CD4-positive, CD25-positive, alpha-beta regulatory T cell (primary cell): ENCODE results near the gene MED15. TPM values are rescaled to one million over a fixed set of nuclear protein-coding genes. Genes with fewer than 3 reads are reported as not detected.
"Not testable (repeated sequence)": the region's sequence is repeated elsewhere in the genome, so short reads cannot be mapped to it uniquely, and the experiment has no call there.

Experiments used
- ATAC-seq, 2 donors: fragments of 150-1000 bp; cut with Tn5 transposase; one replicate each; pipeline ENCODE4 v1.10.0; 2021; ENCODE audit warnings: low read depth in 2 of 2, moderate number of reproducible peaks in 2 of 2, moderate library complexity in 1 of 2
- DNase-seq, 3 donors: peaks; one replicate each; pipeline versions ENCODE4 v3.0.0 to v3.0.0-alpha.2; 2012 to 2022; ENCODE audit warnings: mixed read lengths in 1 of 3
- H3K27ac ChIP-seq: one replicate; pipeline ENCODE4 v1.7.0; 2013; ENCODE audit warnings: mild to moderate bottlenecking, low read length; ENCODE audit not compliant: insufficient read depth, poor library complexity, severe bottlenecking
- H3K27me3 ChIP-seq: one replicate; pipeline ENCODE4 v1.7.0; 2013; ENCODE audit warnings: low read length; ENCODE audit not compliant: control insufficient read depth, insufficient read depth
- H3K36me3 ChIP-seq: one replicate; pipeline ENCODE4 v1.7.0; 2013; ENCODE audit warnings: mild to moderate bottlenecking, low read length, moderate library complexity; ENCODE audit not compliant: control insufficient read depth, insufficient read depth
- H3K4me1 ChIP-seq: 2 replicates; pipeline ENCODE4 v1.7.0; 2013; ENCODE audit warnings: mild to moderate bottlenecking, low read length; ENCODE audit not compliant: insufficient read depth, control insufficient read depth, poor library complexity, severe bottlenecking
- H3K4me3 ChIP-seq: one replicate; pipeline ENCODE4 v1.7.0; 2013; ENCODE audit warnings: low read depth, mild to moderate bottlenecking, low read length, moderate library complexity
- H3K9me3 ChIP-seq, 2 experiments: 1 replicate in 1 of 2; 2 replicates in 1 of 2; pipeline ENCODE4 v1.7.0; 2013; ENCODE audit warnings: low read length in 2 of 2, mild to moderate bottlenecking in 1 of 2, moderate library complexity in 1 of 2; ENCODE audit not compliant: control insufficient read depth in 2 of 2
- H3K27ac Mint-ChIP-seq, 3 donors: one replicate each; pipeline ENCODE4 v1.8.0; 2020 to 2022; ENCODE audit warnings: mild to moderate bottlenecking in 3 of 3, mixed read lengths in 3 of 3, moderate library complexity in 2 of 3
- H3K27me3 Mint-ChIP-seq: one replicate; pipeline ENCODE4 v1.8.0; 2022; ENCODE audit warnings: mild to moderate bottlenecking, mixed read lengths
- H3K36me3 Mint-ChIP-seq: one replicate; pipeline ENCODE4 v1.8.0; 2020; ENCODE audit warnings: mixed read lengths
- H3K4me1 Mint-ChIP-seq, 4 donors: one replicate each; pipeline ENCODE4 v1.8.0; 2020 to 2022; ENCODE audit warnings: mixed read lengths in 4 of 4, mild to moderate bottlenecking in 1 of 4
- H3K4me3 Mint-ChIP-seq, 4 donors: one replicate each; pipeline ENCODE4 v1.8.0; 2020 to 2022; ENCODE audit warnings: mild to moderate bottlenecking in 4 of 4, mixed read lengths in 4 of 4, moderate library complexity in 3 of 4
- H3K9me3 Mint-ChIP-seq, 7 donors: one replicate each; pipeline ENCODE4 v1.8.0; 2020 to 2022; ENCODE audit warnings: mixed read lengths in 7 of 7, mild to moderate bottlenecking in 3 of 7, moderate library complexity in 2 of 7
- polyA plus RNA-seq, 4 donors: library from polyadenylated mRNA; unstranded; fragments of 300-500 nt; fragmentation: Illumina TruSeq; gene quantifications; one replicate each; pipeline ENCODE4 v1.2.3, GENCODE V29; 2021
- total RNA-seq: library from RNA; stranded (reverse); gene quantifications from one replicate; pipeline ENCODE4 v1.2.3, GENCODE V29; 2022

MED15 gene
- total and polyA plus RNA-seq, 5 donors from 2014 or later = 35.1 to 397 (median 41.6) TPM

DNA sequence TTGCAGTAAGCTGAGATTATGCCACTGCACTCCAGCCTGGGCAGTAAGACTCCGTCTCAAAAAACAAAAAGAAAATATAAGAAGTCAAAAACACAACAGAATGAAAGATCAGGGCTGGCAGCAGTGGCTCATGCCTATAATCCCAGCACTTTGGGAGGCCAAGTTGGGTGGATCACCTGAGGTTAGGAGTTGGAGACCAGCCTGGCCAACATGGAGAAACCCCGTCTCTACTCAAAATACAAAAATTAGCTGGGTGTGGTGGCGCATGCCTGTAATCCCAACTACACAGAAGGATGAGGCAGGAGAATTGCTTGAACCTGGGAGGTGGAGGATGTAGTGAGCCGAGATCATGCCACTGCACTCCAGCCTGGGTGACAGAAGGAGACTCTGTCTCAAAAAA lies 87.1 kb downstream of the MED15 start:
- H3K4me1 Mint-ChIP-seq, H3K36me3 ChIP-seq, DNase-seq, H3K9me3 ChIP-seq, H3K27ac Mint-ChIP-seq, H3K4me1 ChIP-seq, H3K27me3 ChIP-seq, H3K27ac ChIP-seq, H3K4me3 Mint-ChIP-seq, ATAC-seq, H3K36me3 Mint-ChIP-seq, H3K9me3 Mint-ChIP-seq, H3K4me3 ChIP-seq, H3K27me3 Mint-ChIP-seq: not testable (repeated sequence)

DNA sequence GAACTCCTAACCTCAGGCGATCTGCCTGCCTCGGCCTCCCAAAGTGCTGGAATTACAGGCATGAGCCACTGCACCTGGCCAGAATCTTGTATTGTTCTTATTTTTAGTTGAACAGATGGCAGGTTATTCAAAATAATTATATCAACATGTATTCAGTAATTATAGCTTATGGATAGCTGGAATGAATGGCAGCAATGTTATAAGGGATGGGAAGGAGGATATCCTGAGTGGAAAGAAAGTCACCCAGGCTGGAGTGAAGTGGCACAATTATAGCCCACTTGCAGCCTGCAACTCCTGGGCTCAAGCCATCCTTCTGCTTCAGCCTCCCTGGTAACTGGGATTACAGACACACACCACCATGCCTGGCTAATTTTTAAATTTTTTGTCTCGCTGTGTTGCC lies 88.1 kb downstream of the MED15 start:
- H3K4me1 ChIP-seq = no peaks in the 10 kb centered on the region
- no peak overlapping the region for H3K27ac ChIP-seq
- H3K4me3 Mint-ChIP-seq = no peak overlapping the region
- peaks cover 0 to 11% (median 2%) of the 10 kb centered on the region in 4 donors for H3K4me1 Mint-ChIP-seq
- no peaks in the 10 kb centered on the region for H3K27me3 ChIP-seq
- DNase-seq (no peak), ATAC-seq (no peak)
- H3K27me3 Mint-ChIP-seq = peaks cover 8% of the 10 kb centered on the region
- H3K36me3 Mint-ChIP-seq = no peaks in the 10 kb centered on the region
- no peaks in the 10 kb centered on the region for H3K9me3 ChIP-seq
- H3K4me3 ChIP-seq = no peak overlapping the region
- H3K27ac Mint-ChIP-seq = no peak overlapping the region
- H3K9me3 Mint-ChIP-seq = peaks cover 0 to 2% (median 0%) of the 10 kb centered on the region in 7 donors
- no peaks in the 10 kb centered on the region for H3K36me3 ChIP-seq

DNA sequence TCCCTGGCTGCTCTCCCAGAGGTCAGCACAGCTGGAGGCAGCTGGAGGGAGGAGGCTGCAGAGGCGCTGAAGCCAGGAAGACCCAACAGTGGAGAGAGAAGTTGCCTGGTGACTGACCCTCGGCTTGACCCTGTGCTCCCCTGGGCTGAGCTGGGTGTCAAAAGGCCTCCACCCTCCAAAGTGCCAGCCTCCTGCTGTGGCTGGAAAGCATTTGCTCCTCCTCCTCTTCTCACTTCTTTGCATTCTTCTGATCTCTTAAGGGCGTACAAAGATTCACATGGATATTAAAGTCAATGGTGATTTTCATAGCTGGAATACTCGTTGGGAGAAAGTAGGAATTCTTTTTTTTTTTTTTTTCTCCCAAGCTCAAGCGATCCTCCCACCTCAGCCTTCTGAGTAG lies 91.7 kb downstream of the MED15 start:
- Mint-ChIP-seq H3K27me3 (peaks cover 11% of the 10 kb centered on the region), H3K4me3 (no peak overlapping the region), H3K27ac (no peak overlapping the region), H3K9me3 (peaks cover 0 to 2% (median 0%) of the 10 kb centered on the region in 7 donors), H3K36me3 (no peaks in the 10 kb centered on the region), H3K4me1 (peaks cover 0 to 10% (median 0%) of the 10 kb centered on the region in 4 donors)
- Histone ChIP-seq H3K4me3 (no peak overlapping the region), H3K36me3 (no peaks in the 10 kb centered on the region), H3K27me3 (no peaks in the 10 kb centered on the region), H3K4me1 (no peaks in the 10 kb centered on the region), H3K27ac (no peak overlapping the region), H3K9me3 (no peaks in the 10 kb centered on the region)
- ATAC-seq (no peak), DNase-seq (no peak)

DNA sequence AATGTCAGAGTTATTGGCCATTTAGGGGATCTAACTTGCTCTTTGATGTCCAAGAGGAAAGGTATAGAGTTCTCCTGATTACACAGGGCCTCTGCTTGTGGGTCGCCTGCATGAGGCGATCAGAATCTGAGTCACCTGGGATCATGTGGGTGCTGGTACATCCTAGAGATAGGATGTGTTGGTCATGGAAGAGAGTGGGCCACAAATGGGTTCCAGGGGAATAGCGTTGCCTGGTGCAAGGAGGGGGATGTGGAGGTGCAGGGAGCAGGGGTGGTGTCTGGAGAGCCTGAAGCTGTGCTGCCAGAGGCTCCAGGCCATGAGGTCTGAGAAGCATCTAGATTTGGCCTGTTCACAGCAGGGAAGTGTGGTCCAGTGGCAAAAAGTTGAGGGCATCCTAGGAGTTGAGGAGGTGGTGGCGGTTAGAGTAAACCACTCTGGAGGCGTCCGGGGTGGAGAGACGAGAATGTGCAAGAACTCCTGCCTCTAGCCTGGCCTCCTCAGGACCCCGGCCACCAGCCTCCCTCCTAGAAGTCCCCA lies 92.8 kb downstream of the MED15 start:
- no peak overlapping the region for H3K4me3 ChIP-seq
- no peaks in the 10 kb centered on the region for H3K4me1 ChIP-seq
- no peaks in the 10 kb centered on the region for H3K36me3 ChIP-seq
- Mint-ChIP-seq H3K36me3 (no peaks in the 10 kb centered on the region), H3K27me3 (peaks cover 10% of the 10 kb centered on the region), H3K27ac (peak overlapping the region in 2 of 3 donors; percentile 7 to 28), H3K4me3 (no peak overlapping the region), H3K9me3 (peaks cover 0 to 2% (median 0%) of the 10 kb centered on the region in 7 donors), H3K4me1 (peaks cover 0 to 9% (median 0%) of the 10 kb centered on the region in 4 donors)
- ATAC-seq (no peak), DNase-seq (no peak)
- no peaks in the 10 kb centered on the region for H3K9me3 ChIP-seq
- H3K27ac ChIP-seq = no peak overlapping the region
- H3K27me3 ChIP-seq = no peaks in the 10 kb centered on the region

DNA sequence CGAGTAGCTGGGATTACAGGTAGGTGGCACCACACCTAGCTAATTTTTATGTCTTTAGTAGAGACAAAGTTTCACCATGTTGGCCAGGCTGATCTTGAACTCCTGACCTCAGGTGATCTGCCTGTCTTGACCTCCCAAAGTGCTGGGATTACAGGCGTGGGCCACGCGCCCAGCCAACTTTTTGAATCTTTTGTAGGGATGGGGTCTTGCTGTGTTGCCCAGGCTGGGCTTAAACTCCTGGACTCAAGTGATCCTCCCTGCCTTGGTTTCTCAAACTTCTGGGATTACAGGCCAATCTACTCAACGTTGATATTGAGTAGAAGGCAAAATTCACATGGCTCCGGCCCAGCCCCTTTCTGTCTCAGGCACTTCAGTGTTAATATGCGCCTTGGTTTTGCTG lies 93.9 kb downstream of the MED15 start:
- H3K27me3 ChIP-seq = no peaks in the 10 kb centered on the region

DNA sequence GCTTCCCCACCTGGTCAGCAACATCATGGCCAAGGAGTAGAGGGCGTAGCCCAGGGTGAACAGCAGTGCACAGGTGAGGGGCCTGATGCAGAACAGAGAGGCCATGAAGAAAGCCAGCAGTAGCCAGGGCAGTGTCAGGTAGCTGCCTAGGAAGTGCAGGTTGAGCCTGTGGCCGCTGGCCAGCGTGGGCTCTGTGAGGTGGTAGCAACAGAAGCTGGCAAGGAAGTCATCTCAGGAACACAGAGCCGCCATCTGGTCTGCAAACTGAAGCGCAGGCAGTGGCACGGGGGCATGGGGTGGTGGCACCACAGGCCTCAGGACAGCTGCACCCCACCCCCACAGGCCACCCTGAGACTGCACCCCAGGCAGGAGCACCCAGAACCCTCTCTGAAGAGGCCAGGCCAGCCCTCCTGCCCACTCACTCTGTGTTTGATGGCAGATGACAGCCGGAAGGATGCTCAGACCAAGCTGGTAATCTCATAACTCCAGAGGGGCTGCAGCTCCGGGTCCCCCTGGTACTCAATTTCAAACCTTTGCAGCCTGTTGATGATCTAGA lies 95.3 kb downstream of the MED15 start:
- Mint-ChIP-seq H3K9me3 (peaks cover 0 to 2% (median 0%) of the 10 kb centered on the region in 7 donors), H3K4me1 (peaks cover 0 to 21% (median 0%) of the 10 kb centered on the region in 4 donors), H3K27ac (no peak overlapping the region), H3K4me3 (no peak overlapping the region), H3K36me3 (no peaks in the 10 kb centered on the region), H3K27me3 (peaks cover 9% of the 10 kb centered on the region)
- Histone ChIP-seq H3K27me3 (no peaks in the 10 kb centered on the region), H3K27ac (no peak overlapping the region), H3K4me1 (peaks cover 6% of the 10 kb centered on the region), H3K4me3 (no peak overlapping the region), H3K9me3 (no peaks in the 10 kb centered on the region), H3K36me3 (no peaks in the 10 kb centered on the region)
- no peak for DNase-seq
- no peak for ATAC-seq

More for the DNA sequence above, 93.9 kb downstream of the MED15 start:
- H3K27me3 Mint-ChIP-seq = peaks cover 6% of the 10 kb centered on the region
- H3K36me3 Mint-ChIP-seq = no peaks in the 10 kb centered on the region
- no peaks in the 10 kb centered on the region for H3K9me3 ChIP-seq
- no peak overlapping the region for H3K27ac ChIP-seq
- peaks cover 0 to 18% (median 0%) of the 10 kb centered on the region in 4 donors for H3K4me1 Mint-ChIP-seq
- H3K27ac Mint-ChIP-seq = no peak overlapping the region
- DNase-seq (no peak), ATAC-seq (no peak)
- H3K4me3 ChIP-seq = no peak overlapping the region
- H3K4me3 Mint-ChIP-seq = no peak overlapping the region
- H3K4me1 ChIP-seq = peaks cover 4% of the 10 kb centered on the region
- no peaks in the 10 kb centered on the region for H3K36me3 ChIP-seq
- H3K9me3 Mint-ChIP-seq = peaks cover 0 to 2% (median 0%) of the 10 kb centered on the region in 7 donors

DNA sequence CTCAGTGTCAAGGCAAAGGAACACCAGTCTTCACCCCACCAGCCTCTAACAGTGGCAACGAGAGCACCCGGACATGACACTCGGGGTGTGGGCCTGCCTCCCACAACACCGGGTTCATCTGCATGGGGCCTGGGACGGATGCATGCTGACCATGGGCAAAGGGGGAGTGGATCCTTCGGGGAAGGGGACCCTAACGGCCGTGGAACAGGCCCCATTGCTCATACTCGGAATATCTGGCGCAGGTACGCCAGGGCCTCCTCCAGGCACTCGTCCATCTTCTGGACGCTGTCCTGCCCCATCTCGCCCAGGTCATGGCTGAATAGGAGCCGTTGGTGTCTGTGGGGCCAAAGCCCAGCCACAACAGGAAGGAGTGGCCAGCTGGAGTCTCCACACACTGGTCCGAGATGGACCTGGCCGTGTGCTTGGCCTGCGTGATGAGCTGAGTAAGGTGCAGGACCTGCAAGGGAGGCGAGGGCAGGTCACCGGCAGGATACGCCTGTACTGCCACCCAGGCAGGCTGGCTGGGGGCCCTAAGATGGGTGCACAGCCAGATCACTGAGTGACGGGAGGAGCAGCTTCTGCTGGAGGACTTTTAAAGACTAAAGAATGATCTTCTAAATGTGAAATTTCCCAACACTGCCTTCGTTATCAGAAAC lies 96.8 kb downstream of the MED15 start:
- ATAC-seq (no peak), DNase-seq (no peak)
- no peaks in the 10 kb centered on the region for H3K36me3 ChIP-seq
- H3K27ac Mint-ChIP-seq = no peak overlapping the region
- H3K27me3 Mint-ChIP-seq = peaks cover 9% of the 10 kb centered on the region
- no peaks in the 10 kb centered on the region for H3K9me3 ChIP-seq
- H3K4me3 ChIP-seq = no peak overlapping the region
- no peaks in the 10 kb centered on the region for H3K36me3 Mint-ChIP-seq
- peaks cover 6% of the 10 kb centered on the region for H3K4me1 ChIP-seq
- no peak overlapping the region for H3K4me3 Mint-ChIP-seq
- H3K27me3 ChIP-seq = no peaks in the 10 kb centered on the region
- no peak overlapping the region for H3K27ac ChIP-seq
- H3K4me1 Mint-ChIP-seq = peaks cover 0 to 21% (median 0%) of the 10 kb centered on the region in 4 donors
- peaks cover 0 to 2% (median 0%) of the 10 kb centered on the region in 7 donors for H3K9me3 Mint-ChIP-seq
